GM06990 (cell line): ENCODE results near the gene TCOF1.

Experiments used
- DNase-seq: peaks from one replicate; pipeline ENCODE4 v3.0.0-alpha.2; 2011; ENCODE audit not compliant: insufficient read length; ENCODE audit errors: extremely low read depth
- H3K27me3 ChIP-seq: replicated peaks from 2 replicates; pipeline ENCODE4 v1.6.0; 2011; ENCODE audit warnings: low read length; ENCODE audit not compliant: control insufficient read depth, insufficient read depth
- H3K36me3 ChIP-seq: 2 replicates; pipeline ENCODE4 v1.5.1; 2011; ENCODE audit warnings: low read length; ENCODE audit not compliant: control insufficient read depth, insufficient read depth
- H3K4me3 ChIP-seq: replicated peaks from 2 replicates; pipeline ENCODE4 v1.5.1; 2011; ENCODE audit warnings: low read depth, mild to moderate bottlenecking, control low read depth, low read length
- TF ChIP-seq, protein P1 (sequence below): IDR thresholded peaks from 2 replicates; pipeline ENCODE4 v1.5.1; 2011; ENCODE audit warnings: low read length, control low read depth, mild to moderate bottlenecking, inconsistent platforms; ENCODE audit not compliant: insufficient read depth, poor library complexity, severe bottlenecking

The TCOF1 gene

DNA sequence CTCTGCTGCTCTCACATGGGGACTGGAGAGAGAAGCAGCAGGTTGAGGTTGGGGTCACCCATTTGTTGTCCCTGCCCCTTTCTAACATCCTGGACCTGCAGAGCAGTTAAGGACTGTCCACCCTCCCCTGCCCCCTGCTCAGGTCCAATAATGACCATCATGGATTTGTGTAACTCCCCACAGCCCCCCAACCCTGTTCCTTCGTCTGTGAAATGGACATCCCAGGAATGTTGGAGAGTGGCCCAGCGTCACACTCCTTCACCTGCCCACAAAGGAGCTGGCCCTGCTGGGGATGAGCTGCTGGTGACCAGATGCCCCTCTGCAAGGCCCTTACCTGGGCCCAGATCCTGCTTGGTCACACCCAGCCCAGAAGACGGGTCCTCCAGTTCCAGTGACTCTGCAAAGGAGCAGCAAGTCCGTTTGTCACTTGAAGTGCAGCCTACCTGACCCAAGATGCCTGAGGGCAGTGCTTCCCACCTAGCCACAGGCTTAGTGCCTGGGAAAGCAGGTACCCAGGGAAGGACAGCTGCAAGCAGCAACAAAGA, 44.8 kb downstream of the TCOF1 start:
- DNase-seq = peak; percentile 58
- no peaks in the 10 kb centered on the region for H3K27me3 ChIP-seq
- H3K36me3 ChIP-seq = peaks cover 65% of the 10 kb centered on the region
- H3K4me3 ChIP-seq = no peak overlapping the region
- TF ChIP-seq, protein P1, sequence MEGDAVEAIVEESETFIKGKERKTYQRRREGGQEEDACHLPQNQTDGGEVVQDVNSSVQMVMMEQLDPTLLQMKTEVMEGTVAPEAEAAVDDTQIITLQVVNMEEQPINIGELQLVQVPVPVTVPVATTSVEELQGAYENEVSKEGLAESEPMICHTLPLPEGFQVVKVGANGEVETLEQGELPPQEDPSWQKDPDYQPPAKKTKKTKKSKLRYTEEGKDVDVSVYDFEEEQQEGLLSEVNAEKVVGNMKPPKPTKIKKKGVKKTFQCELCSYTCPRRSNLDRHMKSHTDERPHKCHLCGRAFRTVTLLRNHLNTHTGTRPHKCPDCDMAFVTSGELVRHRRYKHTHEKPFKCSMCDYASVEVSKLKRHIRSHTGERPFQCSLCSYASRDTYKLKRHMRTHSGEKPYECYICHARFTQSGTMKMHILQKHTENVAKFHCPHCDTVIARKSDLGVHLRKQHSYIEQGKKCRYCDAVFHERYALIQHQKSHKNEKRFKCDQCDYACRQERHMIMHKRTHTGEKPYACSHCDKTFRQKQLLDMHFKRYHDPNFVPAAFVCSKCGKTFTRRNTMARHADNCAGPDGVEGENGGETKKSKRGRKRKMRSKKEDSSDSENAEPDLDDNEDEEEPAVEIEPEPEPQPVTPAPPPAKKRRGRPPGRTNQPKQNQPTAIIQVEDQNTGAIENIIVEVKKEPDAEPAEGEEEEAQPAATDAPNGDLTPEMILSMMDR = no peak

DNA sequence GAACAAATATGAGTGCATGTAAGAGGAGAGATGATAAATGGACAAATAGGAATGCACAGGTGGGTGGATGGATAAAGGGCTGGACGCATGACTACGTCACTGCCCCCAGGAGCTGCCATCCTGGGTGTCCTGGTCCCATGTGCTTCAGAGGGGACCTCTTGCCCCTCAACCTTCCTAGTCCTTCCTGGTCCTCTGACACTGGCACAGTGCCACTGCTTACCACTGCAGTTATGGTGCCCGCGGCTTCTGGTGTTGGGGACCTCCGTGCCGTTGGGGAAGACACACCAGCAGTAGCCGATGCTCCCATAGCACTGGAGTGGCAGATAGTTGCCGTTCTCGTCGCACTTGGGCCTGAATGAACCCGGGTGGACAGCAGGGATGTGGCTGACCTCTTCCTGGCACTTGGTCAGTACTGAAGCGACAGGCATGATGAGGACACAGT, 45.4 kb downstream of the TCOF1 start:
- no peak overlapping the region for H3K4me3 ChIP-seq

DNA sequence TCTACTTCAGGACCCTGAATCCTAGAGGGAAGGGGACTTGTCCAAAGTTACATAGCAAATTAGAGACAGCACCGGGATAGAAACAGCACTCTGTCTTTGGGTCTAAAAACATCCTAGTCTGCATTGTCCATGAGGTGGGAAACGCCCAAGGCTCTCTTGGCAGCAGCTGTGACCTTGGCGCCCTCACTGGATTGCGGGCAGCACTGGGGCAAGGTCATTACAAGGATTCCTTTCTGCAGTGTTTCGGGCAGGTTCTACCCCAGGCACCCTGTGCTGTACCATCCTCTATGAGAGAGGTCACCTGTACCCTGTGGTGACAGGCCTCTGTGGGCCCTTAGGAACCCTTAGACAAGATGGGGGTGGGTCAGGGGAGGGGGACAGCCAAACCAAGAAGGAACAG, 46.6 kb downstream of the TCOF1 start:
- TF ChIP-seq, protein P1 = no peak
- Histone ChIP-seq H3K27me3 (no peaks in the 10 kb centered on the region), H3K4me3 (no peak overlapping the region), H3K36me3 (peaks cover 70% of the 10 kb centered on the region)
- no peak for DNase-seq

More for the DNA sequence above, 45.4 kb downstream of the TCOF1 start:
- DNase-seq = peak; percentile 59
- Histone ChIP-seq H3K36me3 (peaks cover 64% of the 10 kb centered on the region), H3K27me3 (no peaks in the 10 kb centered on the region)
- TF ChIP-seq, protein P1 = no peak

DNA sequence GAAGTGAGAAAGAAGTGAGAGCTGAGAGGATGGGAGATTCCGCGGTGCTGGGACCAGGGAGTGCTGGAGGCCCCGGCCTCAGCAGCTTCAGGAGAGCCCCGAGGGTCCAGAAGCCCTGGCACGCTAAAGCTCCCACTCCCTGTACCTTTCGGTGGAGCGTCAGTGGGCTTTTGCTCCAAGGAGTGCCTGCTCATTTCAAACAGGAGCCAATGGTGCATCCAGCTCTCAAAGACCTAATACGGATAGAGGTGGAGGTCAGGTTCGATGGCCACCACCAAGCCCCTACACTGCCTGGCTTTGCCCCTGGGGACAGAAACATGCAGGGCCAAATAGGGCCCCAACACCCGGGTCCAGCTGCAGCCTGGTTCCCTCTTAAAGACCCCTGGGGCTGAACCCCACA, 47.0 kb downstream of the TCOF1 start:
- TF ChIP-seq, protein P1 = no peak
- Histone ChIP-seq H3K4me3 (no peak overlapping the region), H3K27me3 (no peaks in the 10 kb centered on the region), H3K36me3 (peaks cover 70% of the 10 kb centered on the region)
- no peak for DNase-seq

DNA sequence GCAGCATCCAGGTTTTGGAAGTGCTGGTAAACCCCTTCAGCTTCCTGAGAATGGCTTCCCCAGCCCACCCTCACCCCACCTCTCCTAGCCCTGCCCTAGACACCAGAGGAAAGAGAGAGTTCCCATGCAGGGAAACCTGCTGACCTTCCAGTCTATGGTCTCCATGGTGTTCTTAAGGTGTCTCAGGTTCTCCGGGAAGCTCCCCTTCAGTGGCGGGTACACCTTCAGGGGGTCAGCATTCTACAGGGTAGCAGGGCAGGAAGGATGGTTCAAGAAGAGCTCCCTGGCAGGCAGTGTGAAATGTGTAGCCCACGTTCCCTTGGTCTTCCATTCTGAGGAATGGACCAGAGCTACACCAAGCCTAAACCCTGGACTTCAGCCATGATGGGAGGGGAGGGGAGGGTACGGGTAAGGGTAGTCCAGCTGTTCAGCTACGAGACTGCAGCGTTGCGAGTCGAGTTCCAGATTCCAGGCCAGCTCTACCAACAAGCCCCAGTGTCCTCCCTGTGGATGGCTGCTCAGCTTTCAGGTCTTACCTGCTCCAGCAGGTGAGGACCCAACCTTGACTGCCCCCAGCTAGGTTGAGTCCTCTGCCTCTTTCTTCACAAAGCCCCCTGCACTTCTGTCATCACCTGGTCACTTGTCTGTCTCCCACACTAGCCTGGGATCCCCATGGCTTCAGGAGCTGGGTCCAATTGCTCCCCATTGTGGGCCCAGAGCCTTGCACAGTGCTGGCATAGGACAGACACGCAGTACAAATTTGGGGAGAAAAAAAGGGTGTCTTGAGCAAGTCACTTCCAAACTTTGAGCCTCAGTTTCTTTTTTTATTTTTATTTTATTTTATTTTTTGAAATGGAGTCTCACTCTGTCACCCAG, 47.7 kb downstream of the TCOF1 start:
- DNase-seq = no peak
- H3K36me3 ChIP-seq = peaks cover 72% of the 10 kb centered on the region
- TF ChIP-seq, protein P1 = no peak
- H3K4me3 ChIP-seq = no peak overlapping the region
- no peaks in the 10 kb centered on the region for H3K27me3 ChIP-seq
